Left ventricle myocardium inferior (tissue), 1 donor: ENCODE results near the gene PPIE. TPM values are rescaled to one million over a fixed set of nuclear protein-coding genes. Genes with fewer than 3 reads are reported as not detected.

ENCODE experiments used
- DNase-seq: peaks from one replicate; pipeline ENCODE4 v3.0.0-alpha.2; 2020
- H3K27ac ChIP-seq: fragments of 200-600 bp; replicated peaks from 2 replicates; pipeline ENCODE4 v1.8.0; 2021
- H3K27me3 ChIP-seq: fragments of 200-600 bp; 2 replicates; pipeline ENCODE4 v1.8.0; 2021; ENCODE audit warnings: low read depth
- H3K36me3 ChIP-seq: fragments of 200-600 bp; 2 replicates; pipeline ENCODE4 v1.8.0; 2021
- H3K4me1 ChIP-seq: fragments of 200-600 bp; 2 replicates; pipeline ENCODE4 v1.8.0; 2021
- H3K4me3 ChIP-seq: fragments of 200-600 bp; 2 replicates; pipeline ENCODE4 v1.8.0; 2021; ENCODE audit warnings: mild to moderate bottlenecking, moderate library complexity
- H3K9me3 ChIP-seq: fragments of 200-600 bp; replicated peaks from 2 replicates; pipeline ENCODE4 v1.8.0; 2021
- CTCF ChIP-seq: fragments of 200-600 bp; IDR thresholded peaks from 2 replicates; pipeline ENCODE4 v1.8.0; 2021; ENCODE audit warnings: antibody characterized with exemption, mild to moderate bottlenecking, borderline replicate concordance
- intact Hi-C: fragments of 100-400 bp; cut with micrococcal nuclease; formaldehyde crosslinking; loops from one replicate; pipeline ENCODE4 v1.11.0; 2022
- total RNA-seq: library from RNA; stranded (reverse); fragmentation: NEBNext Ultra II Directional; extraction: Animal tissue kit (Norgen Biotek cat#: 25700); gene quantifications from one replicate; pipeline ENCODE4 v1.2.1, GENCODE V29; 2021
- donor health status: DM: no; HTN: yes; CAD: no; lungs with severe emphysema.

PPIE gene
- total RNA-seq, 1 donor from 2014 or later, result 29.4 TPM

- Histone ChIP-seq H3K4me1 (peaks cover 1% of the 10 kb centered on the region), H3K27me3 (peaks cover 88% of the 10 kb centered on the region), H3K36me3 (no peaks in the 10 kb centered on the region), H3K27ac (no peak overlapping the region), H3K4me3 (no peak overlapping the region), H3K9me3 (no peaks in the 10 kb centered on the region)
- intact Hi-C loops, result no loop called here
- no peak for DNase-seq
- no peak for TF ChIP-seq CTCF
These were observed 10.8 kb upstream of the PPIE start for GRCh38 chr1:39727932-39728317.

- no peak overlapping the region for H3K4me3 ChIP-seq
- H3K36me3 ChIP-seq, result no peaks in the 10 kb centered on the region
- intact Hi-C loops, result no loop called here
- no peak overlapping the region for H3K27ac ChIP-seq
- no peak for TF ChIP-seq CTCF
- H3K9me3 ChIP-seq, result no peaks in the 10 kb centered on the region
- H3K27me3 ChIP-seq, result peaks cover 94% of the 10 kb centered on the region
- H3K4me1 ChIP-seq, result peaks cover 9% of the 10 kb centered on the region
- no peak for DNase-seq
These were observed 9.7 kb upstream of the PPIE start for GRCh38 chr1:39729030-39729429.

GRCh38 chr1:39729842-39730241, 8.8 kb upstream of the PPIE start:
- Histone ChIP-seq H3K27ac (no peak overlapping the region), H3K36me3 (no peaks in the 10 kb centered on the region), H3K27me3 (peaks cover 93% of the 10 kb centered on the region), H3K4me1 (peaks cover 9% of the 10 kb centered on the region), H3K9me3 (no peaks in the 10 kb centered on the region), H3K4me3 (no peak overlapping the region)
- intact Hi-C loops, result no loop called here
- TF ChIP-seq CTCF, result no peak
- DNase-seq, result no peak

- Histone ChIP-seq H3K4me1 (peaks cover 9% of the 10 kb centered on the region), H3K27ac (no peak overlapping the region), H3K36me3 (no peaks in the 10 kb centered on the region), H3K4me3 (no peak overlapping the region), H3K27me3 (peaks cover 78% of the 10 kb centered on the region), H3K9me3 (no peaks in the 10 kb centered on the region)
- TF ChIP-seq CTCF, result no peak
- no peak for DNase-seq
- intact Hi-C loops, result no loop called here
These were observed 6.0 kb upstream of the PPIE start for GRCh38 chr1:39732730-39733129.

- intact Hi-C loops, result no loop called here
- peaks cover 10% of the 10 kb centered on the region for H3K4me1 ChIP-seq
- H3K27ac ChIP-seq, result no peak overlapping the region
- no peak overlapping the region for H3K4me3 ChIP-seq
- TF ChIP-seq CTCF, result no peak
- peak; percentile 25 for DNase-seq
- peaks cover 74% of the 10 kb centered on the region for H3K27me3 ChIP-seq
- no peaks in the 10 kb centered on the region for H3K9me3 ChIP-seq
- no peaks in the 10 kb centered on the region for H3K36me3 ChIP-seq
These were observed 5.5 kb upstream of the PPIE start for GRCh38 chr1:39733161-39733560.

GRCh38 chr1:39735731-39736130, 3.0 kb upstream of the PPIE start:
- intact Hi-C loops, result no loop called here
- no peak overlapping the region for H3K4me3 ChIP-seq
- H3K4me1 ChIP-seq, result peaks cover 33% of the 10 kb centered on the region
- no peak for DNase-seq
- peaks cover 7% of the 10 kb centered on the region for H3K36me3 ChIP-seq
- TF ChIP-seq CTCF, result no peak
- no peak overlapping the region for H3K27ac ChIP-seq
- no peaks in the 10 kb centered on the region for H3K9me3 ChIP-seq
- peaks cover 48% of the 10 kb centered on the region for H3K27me3 ChIP-seq
